Measurements from ENCODE around the gene SYTL2. TPM values are rescaled to one million over a fixed set of nuclear protein-coding genes. Genes with fewer than 3 reads are reported as not detected.

Gene SYTL2
- total RNA-seq, 8 experiments from 2014 or later: 2.5 to 79.6 (median 19.3) TPM

DNA sequence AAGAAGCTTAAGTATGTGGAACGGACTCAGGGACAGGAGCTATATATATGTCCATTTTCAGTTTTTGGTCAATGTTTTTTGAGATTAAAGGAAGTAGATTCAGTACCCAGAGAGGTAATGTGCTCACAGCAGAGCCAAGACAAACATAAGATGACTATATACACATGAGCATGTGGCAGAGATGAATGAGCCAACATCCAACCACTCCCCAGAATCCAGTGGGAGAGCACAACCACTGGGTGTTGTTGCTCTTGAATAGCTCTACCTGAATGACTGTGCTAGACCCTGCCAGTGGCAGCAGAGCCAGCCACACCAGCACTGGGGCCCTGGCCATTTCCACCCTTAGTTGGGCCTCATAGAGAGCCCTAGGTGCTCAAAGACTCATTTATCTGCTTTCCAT is 10.7 kb upstream of the SYTL2 start:
- ATAC-seq (replicated peaks in 6 of 8): peak in 1 of 8 experiments; percentile 28
- in situ Hi-C loops (cut with MboI; ENCODE audit: low pct_unique_long_range_greater_than_20kb in 2 of 9, low sequenced_read_pairs in 9 of 9, unreplicated experiment in 9 of 9): no loop called here
- H3K4me1 ChIP-seq (replicated peaks in 1 of 2): no peaks in the 10 kb centered on the region
- no peak overlapping the region for H3K4me3 ChIP-seq
- H3K27ac ChIP-seq: no peak overlapping the region
- WGBS, 10 experiments: 75 to 100% (median 100%) methylated on average over 1 of the region's 1 CpG; no CpG with 5 or more reads in 1 of the 10 experiments

DNA sequence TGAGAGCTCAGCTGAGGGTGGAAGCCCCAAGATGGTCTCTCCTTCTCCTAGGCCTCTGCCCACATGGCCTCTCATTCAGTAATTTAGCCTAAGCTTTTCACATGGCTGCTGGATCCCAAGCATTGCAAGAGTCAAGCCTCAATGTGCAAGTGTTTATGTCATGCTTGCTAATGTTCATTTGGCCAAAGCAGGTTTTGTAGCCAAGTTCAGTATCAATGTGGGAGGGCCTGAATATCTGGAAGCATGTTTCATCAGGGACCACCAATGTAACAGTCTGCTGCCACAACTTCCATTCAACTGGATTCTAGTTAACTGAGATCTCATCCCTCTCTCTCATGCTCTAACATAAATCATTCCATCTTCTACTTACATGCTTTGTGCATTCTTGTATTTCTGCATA is 8.5 kb upstream of the SYTL2 start:
- Histone ChIP-seq H3K4me1 (replicated peaks in 1 of 2) (no peaks in the 10 kb centered on the region), H3K27ac (no peak overlapping the region), H3K4me3 (no peak overlapping the region)
- no peak for ATAC-seq (replicated peaks in 6 of 8)
- in situ Hi-C loops (cut with MboI; ENCODE audit: low pct_unique_long_range_greater_than_20kb in 2 of 9, low sequenced_read_pairs in 9 of 9, unreplicated experiment in 9 of 9): loop anchor here in 1 of 9 experiments (10.0 kb wide), 1 partner anchor 115 kb away; no protein-coding TSS in a partner anchor

DNA sequence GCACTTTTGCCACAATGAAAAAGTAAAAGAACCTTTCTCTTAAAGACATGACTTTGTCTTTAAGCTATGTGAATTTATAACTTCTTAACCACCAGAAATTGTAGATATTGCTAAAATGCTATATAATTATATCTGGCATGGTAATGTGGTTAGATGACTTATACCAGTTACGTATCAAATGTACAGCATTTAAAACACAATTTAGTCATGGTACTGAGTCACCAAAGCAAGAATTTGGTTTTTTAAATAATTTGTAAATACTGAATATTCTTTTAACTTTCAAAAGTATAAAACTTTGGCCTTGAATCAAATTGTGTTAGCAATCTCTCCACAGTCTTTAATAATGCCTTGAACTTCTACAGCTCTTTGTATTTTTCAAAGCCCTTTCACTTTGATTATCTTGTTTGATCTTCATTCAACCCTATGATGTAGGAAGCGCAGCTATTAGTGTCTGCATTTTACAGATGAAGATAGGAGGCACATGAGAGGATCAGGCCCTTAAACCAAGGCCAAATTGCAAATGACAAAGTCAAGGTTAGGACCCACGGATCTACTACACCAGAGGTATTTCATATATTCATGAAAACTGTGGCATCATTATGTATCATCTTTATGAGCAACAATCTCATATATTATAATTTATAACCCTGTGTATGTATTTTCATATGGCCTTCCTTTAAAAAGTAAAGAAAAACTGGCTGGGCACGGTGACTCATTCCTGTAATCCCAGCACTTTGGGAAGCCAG is 4.4 kb upstream of the SYTL2 start:
- Histone ChIP-seq H3K4me3 (no peak overlapping the region), H3K4me1 (replicated peaks in 1 of 2) (no peaks in the 10 kb centered on the region), H3K27ac (no peak overlapping the region)
- no peak for ATAC-seq (replicated peaks in 6 of 8)
- WGBS, 10 experiments: 0 to 100% (median 69%) methylated on average over 1 to 4 of the region's 4 CpGs
- in situ Hi-C loops (cut with MboI; ENCODE audit: low pct_unique_long_range_greater_than_20kb in 2 of 9, low sequenced_read_pairs in 9 of 9, unreplicated experiment in 9 of 9): loop anchor here in 1 of 9 experiments (10.0 kb wide), 1 partner anchor 111 kb away; no protein-coding TSS in a partner anchor

DNA sequence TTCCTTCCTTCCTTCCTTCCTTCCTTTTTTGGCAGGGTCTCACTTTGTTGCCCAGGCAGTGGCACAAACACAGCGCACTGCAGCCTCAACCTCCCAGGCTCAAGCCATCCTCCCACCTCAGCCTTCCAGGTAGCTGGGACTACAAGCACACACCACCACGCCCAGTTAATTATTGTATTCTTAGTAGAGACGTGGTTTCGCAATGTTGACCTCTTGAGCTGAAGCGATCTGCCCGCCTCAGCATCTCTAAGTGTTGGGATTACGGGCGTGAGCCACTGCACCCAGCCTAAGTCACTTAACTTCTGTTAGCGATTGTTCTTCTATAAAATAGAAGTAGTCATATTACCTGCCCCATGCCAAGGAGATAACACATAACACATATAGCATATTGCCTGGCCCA is 2.8 kb upstream of the SYTL2 start:
- Histone ChIP-seq H3K4me1 (replicated peaks in 1 of 2) (no peaks in the 10 kb centered on the region), H3K27ac (no peak overlapping the region), H3K4me3 (no peak overlapping the region)
- in situ Hi-C loops (cut with MboI; ENCODE audit: low pct_unique_long_range_greater_than_20kb in 2 of 9, low sequenced_read_pairs in 9 of 9, unreplicated experiment in 9 of 9): loop anchor here in 1 of 9 experiments (10.0 kb wide), 1 partner anchor 109 kb away; no protein-coding TSS in a partner anchor
- 87 to 100% (median 97%) methylated on average over 1 to 4 of the region's 9 CpGs; no CpG with 5 or more reads in 4 of the 10 experiments for WGBS, 10 experiments
- no peak for ATAC-seq (replicated peaks in 6 of 8)

DNA sequence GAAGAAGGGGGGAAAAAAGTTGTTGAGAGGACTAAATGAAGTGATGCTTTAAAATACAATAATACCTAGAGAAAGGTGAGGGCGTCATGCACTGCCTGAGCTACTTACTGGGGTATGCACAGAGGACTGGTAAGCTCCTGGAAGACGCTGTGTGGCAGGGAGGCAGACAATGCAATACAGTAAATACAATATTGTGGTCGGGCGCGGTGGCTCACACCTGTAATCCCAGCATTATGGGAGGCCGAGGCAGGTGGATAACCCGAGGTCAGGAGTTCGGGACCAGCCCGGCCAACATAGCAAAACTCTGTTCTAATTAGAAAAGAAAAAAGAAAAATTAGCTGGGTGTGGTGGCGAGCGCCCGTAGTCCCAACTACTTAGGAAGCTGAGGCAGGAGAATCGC is 683 bp upstream of the SYTL2 start:
- no peak for ATAC-seq (replicated peaks in 6 of 8)
- Histone ChIP-seq H3K4me3 (peak overlapping the region; percentile 34 to 50 (median 39)), H3K4me1 (replicated peaks in 1 of 2) (no peaks in the 10 kb centered on the region), H3K27ac (no peak overlapping the region)
- WGBS, 10 experiments: 20 to 100% (median 68%) methylated on average over 1 to 10 of the region's 13 CpGs; no CpG with 5 or more reads in 3 of the 10 experiments
- in situ Hi-C loops (cut with MboI; ENCODE audit: low pct_unique_long_range_greater_than_20kb in 2 of 9, low sequenced_read_pairs in 9 of 9, unreplicated experiment in 9 of 9): loop anchor here in 1 of 9 experiments (10.0 kb wide), 1 partner anchor 107 kb away; no protein-coding TSS in a partner anchor

DNA sequence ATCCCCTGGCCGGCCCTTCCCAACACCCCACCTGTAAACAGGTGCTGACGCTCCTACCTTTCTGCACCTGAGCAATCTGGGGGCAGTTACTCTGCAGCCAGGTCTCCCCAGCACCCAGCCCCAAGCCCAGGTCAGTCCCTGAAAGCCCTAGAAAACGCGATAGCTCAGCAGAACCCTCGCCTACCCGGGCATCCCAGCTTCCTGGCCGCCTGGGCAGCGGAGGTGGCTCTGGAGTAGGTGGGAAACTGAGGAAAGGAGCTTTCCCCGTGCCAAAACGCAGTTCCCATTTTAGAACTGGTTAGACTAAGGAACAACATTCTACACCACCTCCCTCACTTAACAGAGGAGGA is 445 bp downstream of the SYTL2 start:
- no peaks in the 10 kb centered on the region for H3K4me1 ChIP-seq (replicated peaks in 1 of 2)
- ATAC-seq (replicated peaks in 6 of 8): peak in 1 of 8 experiments; percentile 1
- peak overlapping the region; percentile 34 to 50 (median 39) for H3K4me3 ChIP-seq
- in situ Hi-C loops (cut with MboI; ENCODE audit: low pct_unique_long_range_greater_than_20kb in 2 of 9, low sequenced_read_pairs in 9 of 9, unreplicated experiment in 9 of 9): loop anchor here in 1 of 9 experiments (10.0 kb wide), 1 partner anchor 106 kb away; no protein-coding TSS in a partner anchor
- H3K27ac ChIP-seq: no peak overlapping the region
- WGBS, 10 experiments: 0 to 30% (median 25%) methylated on average over 1 to 7 of the region's 10 CpGs; no CpG with 5 or more reads in 6 of the 10 experiments

DNA sequence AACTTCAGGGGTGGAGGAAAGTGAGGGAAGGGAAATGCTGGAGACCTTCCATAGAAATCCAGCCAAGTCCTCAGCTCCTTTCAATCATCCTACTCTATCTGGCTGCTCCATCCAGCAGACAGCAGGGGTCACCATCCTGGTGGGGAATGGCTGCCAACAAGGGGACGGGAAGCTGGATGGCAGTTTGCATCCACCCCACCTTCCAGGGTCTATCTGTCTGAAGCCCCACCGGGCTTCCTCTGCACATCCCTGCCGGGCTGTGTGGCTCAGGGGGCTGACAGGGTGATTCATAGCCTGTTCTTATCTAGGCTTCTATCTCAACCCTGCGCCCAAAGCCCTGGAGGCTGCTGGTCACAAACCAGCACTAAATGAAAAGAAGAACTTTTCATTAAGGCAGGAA is 1.1 kb downstream of the SYTL2 start:
- H3K4me1 ChIP-seq (replicated peaks in 1 of 2): no peaks in the 10 kb centered on the region
- ATAC-seq (replicated peaks in 6 of 8): peak in 2 of 8 experiments; percentile 3 to 8
- in situ Hi-C loops (cut with MboI; ENCODE audit: low pct_unique_long_range_greater_than_20kb in 2 of 9, low sequenced_read_pairs in 9 of 9, unreplicated experiment in 9 of 9): loop anchor here in 1 of 9 experiments (10.0 kb wide), 1 partner anchor 105 kb away; no protein-coding TSS in a partner anchor
- WGBS, 10 experiments: 30 to 80% (median 44%) methylated on average over 1 to 3 of the region's 4 CpGs; no CpG with 5 or more reads in 6 of the 10 experiments
- no peak overlapping the region for H3K27ac ChIP-seq
- H3K4me3 ChIP-seq: no peak overlapping the region

DNA sequence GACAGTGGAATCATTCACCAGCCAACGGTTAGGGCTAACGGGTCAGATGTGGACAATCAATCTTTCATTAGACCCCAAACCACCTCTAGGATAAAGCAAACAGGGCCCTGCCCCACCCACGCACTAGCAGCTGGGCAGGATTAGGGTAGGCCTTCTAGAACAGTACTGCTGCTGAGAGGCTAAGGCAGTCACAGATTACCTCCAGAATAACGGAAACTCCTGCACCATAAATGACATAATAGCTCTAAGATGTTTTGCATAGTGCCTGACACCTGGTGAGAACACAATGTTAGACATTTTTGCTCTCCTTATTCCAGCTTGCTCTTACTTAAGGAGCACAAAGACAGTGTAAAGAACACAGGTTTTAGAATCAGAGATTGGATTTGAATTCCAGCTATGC is 1.8 kb downstream of the SYTL2 start:
- ATAC-seq (replicated peaks in 6 of 8): no peak
- Histone ChIP-seq H3K4me3 (no peak overlapping the region), H3K27ac (no peak overlapping the region), H3K4me1 (replicated peaks in 1 of 2) (no peaks in the 10 kb centered on the region)
- in situ Hi-C loops (cut with MboI; ENCODE audit: low pct_unique_long_range_greater_than_20kb in 2 of 9, low sequenced_read_pairs in 9 of 9, unreplicated experiment in 9 of 9): no loop called here
- WGBS, 10 experiments: 67 to 100% (median 89%) methylated on average over 1 to 3 of the region's 4 CpGs; no CpG with 5 or more reads in 4 of the 10 experiments

DNA sequence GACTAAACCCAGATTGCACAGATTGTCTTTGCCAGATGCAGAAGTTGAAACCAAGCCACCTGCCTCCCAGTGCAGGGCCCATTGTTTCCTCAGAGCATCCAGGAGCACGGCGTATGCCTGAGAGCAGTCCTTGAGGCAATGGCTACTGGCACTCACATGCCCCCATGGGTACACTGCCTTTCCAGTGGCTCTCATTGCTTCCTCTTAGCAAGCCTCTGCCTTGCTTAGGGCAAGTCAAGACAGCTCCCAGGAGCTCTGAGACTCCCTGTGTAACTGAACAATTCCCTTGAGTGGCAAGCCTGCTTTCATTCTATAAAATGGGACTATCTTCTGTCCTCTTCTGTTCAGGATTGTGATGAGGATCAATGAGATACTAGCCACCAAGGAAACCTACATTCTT is 4.1 kb downstream of the SYTL2 start:
- in situ Hi-C loops (cut with MboI; ENCODE audit: low pct_unique_long_range_greater_than_20kb in 2 of 9, low sequenced_read_pairs in 9 of 9, unreplicated experiment in 9 of 9): no loop called here
- no peak overlapping the region for H3K4me3 ChIP-seq
- WGBS, 10 experiments: 40 to 90% (median 80%) methylated on average over 2 of the region's 2 CpGs; no CpG with 5 or more reads in 7 of the 10 experiments
- no peak overlapping the region for H3K27ac ChIP-seq
- H3K4me1 ChIP-seq (replicated peaks in 1 of 2): no peaks in the 10 kb centered on the region
- ATAC-seq (replicated peaks in 6 of 8): no peak

DNA sequence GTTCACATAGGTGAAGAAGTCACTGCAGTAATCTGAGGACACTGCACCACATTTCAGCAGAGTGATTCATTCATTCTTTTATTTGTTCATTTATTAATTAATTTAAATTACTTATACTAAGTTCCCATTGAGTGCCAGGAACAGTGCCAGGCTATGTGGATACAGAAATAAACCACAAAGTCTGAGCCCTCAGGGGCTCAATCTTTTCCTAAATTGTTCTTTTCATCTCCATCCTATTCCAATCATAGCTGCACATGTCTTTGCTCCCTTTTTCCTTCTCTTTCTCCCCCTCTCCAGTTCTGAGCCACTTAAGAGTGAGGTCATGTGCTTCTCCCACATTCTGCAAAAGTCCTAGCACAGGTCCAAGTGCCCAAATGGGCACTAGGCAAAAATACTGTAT is 4.9 kb downstream of the SYTL2 start:
- ATAC-seq (replicated peaks in 6 of 8): no peak
- in situ Hi-C loops (cut with MboI; ENCODE audit: low pct_unique_long_range_greater_than_20kb in 2 of 9, low sequenced_read_pairs in 9 of 9, unreplicated experiment in 9 of 9): no loop called here

DNA sequence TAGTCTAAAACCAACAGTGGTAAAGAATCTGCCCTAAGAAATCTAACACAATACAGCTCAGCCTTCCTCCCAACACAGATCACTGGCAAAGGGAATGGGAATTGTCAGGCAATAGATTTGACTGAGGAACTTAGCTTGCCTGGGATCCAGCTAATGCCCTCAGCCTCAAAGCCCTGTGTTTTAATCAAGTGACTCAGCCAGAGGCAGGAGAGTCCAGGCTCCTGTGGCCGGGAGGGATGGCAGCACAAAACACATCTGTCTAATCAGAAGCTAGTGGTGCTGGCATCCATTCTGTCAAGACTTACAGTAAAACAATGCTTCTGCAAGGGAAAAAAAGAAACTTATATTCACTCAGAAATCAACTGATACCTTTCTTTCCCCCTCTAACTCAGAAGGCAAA is 5.6 kb downstream of the SYTL2 start:
- WGBS, 10 experiments: 57 to 67% methylated on average over 1 of the region's 1 CpG; no CpG with 5 or more reads in 8 of the 10 experiments
- in situ Hi-C loops (cut with MboI; ENCODE audit: low pct_unique_long_range_greater_than_20kb in 2 of 9, low sequenced_read_pairs in 9 of 9, unreplicated experiment in 9 of 9): no loop called here
- ATAC-seq (replicated peaks in 6 of 8): peak in 1 of 8 experiments; percentile 31
- no peaks in the 10 kb centered on the region for H3K4me1 ChIP-seq (replicated peaks in 1 of 2)
- H3K4me3 ChIP-seq: no peak overlapping the region
- no peak overlapping the region for H3K27ac ChIP-seq

More for the DNA sequence above, 4.9 kb downstream of the SYTL2 start:
- H3K27ac ChIP-seq: no peak overlapping the region
- no peaks in the 10 kb centered on the region for H3K4me1 ChIP-seq (replicated peaks in 1 of 2)
- no peak overlapping the region for H3K4me3 ChIP-seq

DNA sequence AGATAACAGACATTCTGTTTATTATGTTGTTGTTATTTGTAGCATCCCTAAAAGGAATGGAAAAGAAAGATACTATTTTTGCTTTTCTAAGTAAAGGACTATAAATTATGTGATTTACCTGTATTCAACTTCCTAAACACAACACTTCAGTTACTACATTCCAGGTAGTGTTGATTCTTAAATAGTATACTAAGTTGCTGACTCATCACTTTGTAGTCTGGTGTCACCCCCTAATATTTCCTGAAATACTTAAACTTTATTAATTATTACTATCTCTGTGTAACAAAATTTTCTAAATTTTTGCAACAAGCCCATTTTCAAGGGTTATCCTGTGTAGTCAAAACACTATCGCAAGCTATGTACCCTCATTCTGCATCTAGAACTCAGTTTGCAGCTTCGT is 7.0 kb downstream of the SYTL2 start:
- 86 to 100% (median 100%) methylated on average over 1 to 2 of the region's 2 CpGs; no CpG with 5 or more reads in 2 of the 10 experiments for WGBS, 10 experiments
- in situ Hi-C loops (cut with MboI; ENCODE audit: low pct_unique_long_range_greater_than_20kb in 2 of 9, low sequenced_read_pairs in 9 of 9, unreplicated experiment in 9 of 9): no loop called here
- Histone ChIP-seq H3K27ac (no peak overlapping the region), H3K4me1 (replicated peaks in 1 of 2) (no peaks in the 10 kb centered on the region), H3K4me3 (no peak overlapping the region)
- no peak for ATAC-seq (replicated peaks in 6 of 8)

DNA sequence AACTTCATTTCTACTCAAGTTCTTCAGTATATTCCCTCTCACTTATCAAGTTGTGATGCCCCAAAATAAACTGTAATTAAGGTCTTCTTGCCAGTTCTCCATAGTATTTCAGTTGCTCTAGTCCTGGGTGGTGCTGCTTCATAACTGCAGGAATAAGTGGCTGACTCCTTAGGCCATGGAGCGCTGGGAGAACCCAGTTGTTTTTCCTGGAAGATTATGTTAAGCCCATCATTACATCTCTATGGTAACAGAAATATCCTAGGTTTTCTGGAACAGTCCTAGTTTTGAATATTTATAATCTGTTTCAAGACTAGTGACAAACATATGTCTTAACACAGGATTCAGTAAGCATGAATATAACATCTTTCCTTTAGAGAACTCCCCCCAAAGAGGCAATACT is 7.6 kb downstream of the SYTL2 start:
- in situ Hi-C loops (cut with MboI; ENCODE audit: low pct_unique_long_range_greater_than_20kb in 2 of 9, low sequenced_read_pairs in 9 of 9, unreplicated experiment in 9 of 9): no loop called here
- no peak overlapping the region for H3K4me3 ChIP-seq
- ATAC-seq (replicated peaks in 6 of 8): peak in 3 of 8 experiments; percentile 34 to 70 (median 63)
- no peak overlapping the region for H3K27ac ChIP-seq
- WGBS, 10 experiments: 13 to 100% (median 88%) methylated on average over 1 of the region's 1 CpG; no CpG with 5 or more reads in 2 of the 10 experiments
- no peaks in the 10 kb centered on the region for H3K4me1 ChIP-seq (replicated peaks in 1 of 2)
